ENCODE results near the gene RPL13A. TPM values are rescaled to one million over a fixed set of nuclear protein-coding genes. Genes with fewer than 3 reads are reported as not detected.
"Not testable (repeated sequence)": the region's sequence is repeated elsewhere in the genome, so short reads cannot be mapped to it uniquely, and the experiment has no call there.

Gene RPL13A
- total and polyA plus RNA-seq, 2 donors = 2,198 to 3,726 TPM

- H3K27ac ChIP-seq (ENCODE audit: low read depth) = no peak overlapping the region
- peaks cover 2% of the 10 kb centered on the region for H3K36me3 ChIP-seq (ENCODE audit: insufficient read depth)
- 91% methylated on average over 39 of the region's 39 CpGs for WGBS
- no peak for DNase-seq (ENCODE audit: extremely low spot score)
- H3K4me3 ChIP-seq (ENCODE audit: low read depth, low read length) = no peak overlapping the region
- no peaks in the 10 kb centered on the region for H3K4me1 ChIP-seq (ENCODE audit: insufficient read depth)
These were observed 23.3 kb upstream of the RPL13A start for GRCh38 chr19:49463960-49464740.

- Histone ChIP-seq H3K4me3 (ENCODE audit: low read depth, low read length) (no peak overlapping the region), H3K36me3 (ENCODE audit: insufficient read depth) (peaks cover 2% of the 10 kb centered on the region), H3K27ac (ENCODE audit: low read depth) (no peak overlapping the region), H3K4me1 (ENCODE audit: insufficient read depth) (no peaks in the 10 kb centered on the region)
- DNase-seq (ENCODE audit: extremely low spot score) = no peak
- WGBS = 89% methylated on average over 3 of the region's 3 CpGs
These were observed 22.0 kb upstream of the RPL13A start for GRCh38 chr19:49465371-49465770.

GRCh38 chr19:49468199-49468598 is 19.2 kb upstream of the RPL13A start:
- Histone ChIP-seq H3K27ac (ENCODE audit: low read depth) (peak overlapping the region; percentile 70), H3K4me1 (ENCODE audit: insufficient read depth) (no peaks in the 10 kb centered on the region), H3K36me3 (ENCODE audit: insufficient read depth) (peaks cover 2% of the 10 kb centered on the region), H3K4me3 (ENCODE audit: low read depth, low read length) (no peak overlapping the region)
- WGBS = 81% methylated on average over 19 of the region's 19 CpGs
- no peak for DNase-seq (ENCODE audit: extremely low spot score)

- peak overlapping the region; percentile 70 for H3K27ac ChIP-seq (ENCODE audit: low read depth)
- peak; percentile 75 for DNase-seq (ENCODE audit: extremely low spot score)
- peaks cover 2% of the 10 kb centered on the region for H3K36me3 ChIP-seq (ENCODE audit: insufficient read depth)
- H3K4me3 ChIP-seq (ENCODE audit: low read depth, low read length) = no peak overlapping the region
- 48% methylated on average over 15 of the region's 15 CpGs for WGBS
- no peaks in the 10 kb centered on the region for H3K4me1 ChIP-seq (ENCODE audit: insufficient read depth)
These were observed 18.5 kb upstream of the RPL13A start for GRCh38 chr19:49468746-49469447.

GRCh38 chr19:49469828-49470614 is 17.4 kb upstream of the RPL13A start:
- H3K36me3 ChIP-seq (ENCODE audit: insufficient read depth) = peaks cover 2% of the 10 kb centered on the region
- 81% methylated on average over 25 of the region's 25 CpGs for WGBS
- H3K4me3 ChIP-seq (ENCODE audit: low read depth, low read length) = no peak overlapping the region
- DNase-seq (ENCODE audit: extremely low spot score) = no peak
- H3K4me1 ChIP-seq (ENCODE audit: insufficient read depth) = no peaks in the 10 kb centered on the region
- H3K27ac ChIP-seq (ENCODE audit: low read depth) = peak overlapping the region; percentile 53

GRCh38 chr19:49470615-49470978 is 16.8 kb upstream of the RPL13A start:
- Histone ChIP-seq H3K36me3 (ENCODE audit: insufficient read depth) (no peaks in the 10 kb centered on the region), H3K27ac (ENCODE audit: low read depth) (no peak overlapping the region), H3K4me1 (ENCODE audit: insufficient read depth) (no peaks in the 10 kb centered on the region), H3K4me3 (ENCODE audit: low read depth, low read length) (no peak overlapping the region)
- no peak for DNase-seq (ENCODE audit: extremely low spot score)
- 75% methylated on average over 8 of the region's 8 CpGs for WGBS

- no peak overlapping the region for H3K27ac ChIP-seq (ENCODE audit: low read depth)
These were observed 14.5 kb upstream of the RPL13A start for GRCh38 chr19:49472936-49473335.

GRCh38 chr19:49473501-49473867 is 13.9 kb upstream of the RPL13A start:
- H3K27ac ChIP-seq (ENCODE audit: low read depth); H3K4me1 ChIP-seq (ENCODE audit: insufficient read depth); H3K36me3 ChIP-seq (ENCODE audit: insufficient read depth); DNase-seq (ENCODE audit: extremely low spot score): not testable (repeated sequence)
- H3K4me3 ChIP-seq (ENCODE audit: low read depth, low read length) = peak overlapping the region; percentile 77
- WGBS = 69% methylated on average over 9 of the region's 9 CpGs

More at GRCh38 chr19:49472936-49473335, 14.5 kb upstream of the RPL13A start:
- H3K36me3 ChIP-seq (ENCODE audit: insufficient read depth) = no peaks in the 10 kb centered on the region
- no peak overlapping the region for H3K4me3 ChIP-seq (ENCODE audit: low read depth, low read length)
- 73% methylated on average over 9 of the region's 9 CpGs for WGBS
- H3K4me1 ChIP-seq (ENCODE audit: insufficient read depth) = no peaks in the 10 kb centered on the region
- DNase-seq (ENCODE audit: extremely low spot score) = no peak

GRCh38 chr19:49473868-49474541 is 13.4 kb upstream of the RPL13A start, which contains the start of gene FLT3LG:
Gene FLT3LG (plus strand): TSS chr19:49474215. CDS start chr19:49474640, 425 bp downstream.
- H3K27ac ChIP-seq (ENCODE audit: low read depth) = peak within 1 kb of the TSS; percentile 53
- H3K4me3 ChIP-seq (ENCODE audit: low read depth, low read length) = peak within 1 kb of the TSS; percentile 77
- WGBS = under 1% methylated on average over 33 of the region's 33 CpGs
- no peak for DNase-seq (ENCODE audit: extremely low spot score)
- H3K36me3 ChIP-seq (ENCODE audit: insufficient read depth) = no peaks in the 10 kb centered on the region
- no peaks in the 10 kb centered on the region for H3K4me1 ChIP-seq (ENCODE audit: insufficient read depth)

- Histone ChIP-seq H3K4me1 (ENCODE audit: insufficient read depth) (no peaks in the 10 kb centered on the region), H3K27ac (ENCODE audit: low read depth) (peak overlapping the region; percentile 53)
- no peak for DNase-seq (ENCODE audit: extremely low spot score)
These were observed 12.9 kb upstream of the RPL13A start for GRCh38 chr19:49474542-49474924.

GRCh38 chr19:49475191-49475917 is 12.1 kb upstream of the RPL13A start:
- Histone ChIP-seq H3K27ac (ENCODE audit: low read depth) (peak overlapping the region; percentile 53), H3K36me3 (ENCODE audit: insufficient read depth) (no peaks in the 10 kb centered on the region), H3K4me3 (ENCODE audit: low read depth, low read length) (no peak overlapping the region), H3K4me1 (ENCODE audit: insufficient read depth) (no peaks in the 10 kb centered on the region)
- no peak for DNase-seq (ENCODE audit: extremely low spot score)
- 62% methylated on average over 15 of the region's 15 CpGs for WGBS

More at GRCh38 chr19:49474542-49474924, 12.9 kb upstream of the RPL13A start:
- no peaks in the 10 kb centered on the region for H3K36me3 ChIP-seq (ENCODE audit: insufficient read depth)
- peak overlapping the region; percentile 77 for H3K4me3 ChIP-seq (ENCODE audit: low read depth, low read length)
- WGBS = 8% methylated on average over 11 of the region's 11 CpGs

- no peak for DNase-seq (ENCODE audit: extremely low spot score)
- H3K4me1 ChIP-seq (ENCODE audit: insufficient read depth) = no peaks in the 10 kb centered on the region
- H3K36me3 ChIP-seq (ENCODE audit: insufficient read depth) = no peaks in the 10 kb centered on the region
- 51% methylated on average over 27 of the region's 27 CpGs for WGBS
- H3K4me3 ChIP-seq (ENCODE audit: low read depth, low read length) = no peak overlapping the region
- H3K27ac ChIP-seq (ENCODE audit: low read depth) = no peak overlapping the region
These were observed 11.2 kb upstream of the RPL13A start for GRCh38 chr19:49475995-49476880.
